Lung (tissue), 12 donors: ENCODE measurements around the gene THRB. TPM values are rescaled to one million over a fixed set of nuclear protein-coding genes. Genes with fewer than 3 reads are reported as not detected.

Experiments used
- ATAC-seq: fragments of 200-7000 bp; cut with Tn5 transposase; one replicate; pipeline ENCODE4 v1.9.1; 2020; ENCODE audit warnings: moderate number of reproducible peaks; ENCODE audit not compliant: insufficient read depth, low FRiP score
- DNase-seq, 3 donors: peaks; one replicate each; pipeline ENCODE4 v3.0.0-alpha.2; 2013 to 2017
- H3K27ac ChIP-seq, 2 donors: one replicate each; pipeline ENCODE4 v1.5.1; 2013; ENCODE audit warnings: mild to moderate bottlenecking in 2 of 2, moderate library complexity in 2 of 2, control low read depth in 1 of 2, inconsistent platforms in 1 of 2, low read depth in 1 of 2, low read length in 1 of 2
- H3K27me3 ChIP-seq, 3 donors: one replicate each; pipeline ENCODE4 v1.5.1; 2013; ENCODE audit warnings: low read length in 2 of 3; ENCODE audit not compliant: control insufficient read depth in 3 of 3, insufficient read depth in 3 of 3
- H3K36me3 ChIP-seq, 4 donors: one replicate each; pipeline ENCODE4 v1.5.1; 2013; ENCODE audit warnings: low read length in 4 of 4, mild to moderate bottlenecking in 1 of 4, moderate library complexity in 1 of 4; ENCODE audit not compliant: control insufficient read depth in 4 of 4, insufficient read depth in 4 of 4
- H3K4me1 ChIP-seq, 5 donors: one replicate each; pipeline ENCODE4 v1.5.1; 2013; ENCODE audit warnings: low read length in 5 of 5, mild to moderate bottlenecking in 2 of 5, moderate library complexity in 1 of 5; ENCODE audit not compliant: control insufficient read depth in 5 of 5, insufficient read depth in 5 of 5
- H3K4me3 ChIP-seq: one replicate; pipeline ENCODE4 v1.5.1; 2013; ENCODE audit warnings: mild to moderate bottlenecking, control low read depth, moderate library complexity
- H3K9ac ChIP-seq, 2 donors: one replicate each; pipeline ENCODE4 v1.5.1; 2013; ENCODE audit warnings: low read length in 2 of 2, control low read depth in 1 of 2; ENCODE audit not compliant: insufficient read depth in 1 of 2
- H3K9me3 ChIP-seq, 4 donors: one replicate each; pipeline ENCODE4 v1.5.1; 2013; ENCODE audit warnings: low read length in 3 of 4, mild to moderate bottlenecking in 1 of 4, moderate library complexity in 1 of 4; ENCODE audit not compliant: control insufficient read depth in 4 of 4, insufficient read depth in 3 of 4
- WGBS, 2 donors: extraction: QIAGEN DNeasy Blood & Tissue Kit; methylation state at CpG; one replicate each; pipeline ENCODE4 v1.1.7; 2013; 5-methylcytosine and 5-hydroxymethylcytosine counted together
- polyA plus RNA-seq, 2 donors: library from polyadenylated mRNA; stranded (reverse); fragments of 200-250 nt; gene quantifications; one replicate each; pipeline ENCODE4 v1.2.1, GENCODE V29; 2013
- total RNA-seq, 2 donors: library from RNA; depleted of rRNA in 1 of 2; stranded (reverse); fragments of >200 nt in 1 of 2; gene quantifications; one replicate each; pipeline ENCODE4 v1.2.1, GENCODE V29; 2014 to 2021
- TF ChIP-seq, protein P1 (sequence below): IDR thresholded peaks from 2 replicates; pipeline ENCODE4 v1.5.1; 2012; ENCODE audit warnings: mild to moderate bottlenecking; ENCODE audit errors: control extremely low read depth, extremely low read depth
- donor health status: control.
- donor health status: control.
- donor health status: Bipolar disorder and iron deficiency.
- donor health status: healthy.
- donor health status: DM: yes; HTN: yes; CAD: no.

THRB gene
- total and polyA plus RNA-seq, 4 donors: 2.1 to 23.5 (median 6.1) TPM

DNA sequence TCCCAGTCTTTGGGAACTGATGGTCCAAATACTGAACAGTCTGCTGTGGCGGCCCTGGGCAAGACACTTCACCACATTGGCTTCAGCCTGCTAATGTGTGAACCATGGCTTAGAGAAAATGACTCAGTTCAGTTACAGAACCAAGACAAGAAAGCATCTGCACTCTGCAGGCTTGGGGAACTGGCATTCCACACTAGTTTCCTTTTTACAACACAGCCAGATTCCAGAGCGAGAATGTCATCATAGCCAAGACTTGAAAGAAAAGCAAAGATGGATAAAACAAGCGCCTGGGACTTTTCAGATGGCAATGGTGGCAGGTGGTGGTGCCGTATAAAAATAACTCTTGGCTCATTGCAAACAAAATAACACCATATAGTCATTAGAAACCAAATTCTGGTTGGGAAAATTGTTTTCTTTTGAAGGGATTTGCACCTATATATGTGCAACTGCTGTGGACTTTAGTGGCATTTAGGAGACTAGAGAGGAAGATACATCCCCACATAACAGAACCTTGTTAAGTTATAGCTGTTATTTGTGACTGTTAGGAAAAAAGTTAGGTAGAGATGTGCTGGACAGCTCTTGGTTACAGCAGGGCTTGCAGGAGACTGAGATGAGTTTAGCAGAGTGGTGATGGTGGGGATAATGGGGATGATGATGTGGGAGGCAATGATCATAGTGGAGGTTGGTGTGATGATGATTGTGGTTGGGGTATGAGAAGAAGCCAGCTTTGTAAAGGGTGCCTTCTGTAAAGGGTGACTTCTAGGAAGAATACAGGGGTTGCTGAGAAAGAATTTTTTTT lies 273.6 kb downstream of the THRB start:
- Histone ChIP-seq H3K27me3 (no peaks in the 10 kb centered on the region), H3K4me1 (peaks cover 0 to 19% (median 5%) of the 10 kb centered on the region in 5 donors), H3K27ac (peak overlapping the region in 1 of 2 donors; percentile 33), H3K9ac (no peak overlapping the region), H3K36me3 (no peaks in the 10 kb centered on the region), H3K9me3 (no peaks in the 10 kb centered on the region), H3K4me3 (no peak overlapping the region)
- WGBS, 2 donors: 56 to 72% methylated on average over 4 of the region's 4 CpGs
- peak; percentile 59 for ATAC-seq
- DNase-seq: peak; percentile 39 to 76 (median 65)
- TF ChIP-seq, protein P1, sequence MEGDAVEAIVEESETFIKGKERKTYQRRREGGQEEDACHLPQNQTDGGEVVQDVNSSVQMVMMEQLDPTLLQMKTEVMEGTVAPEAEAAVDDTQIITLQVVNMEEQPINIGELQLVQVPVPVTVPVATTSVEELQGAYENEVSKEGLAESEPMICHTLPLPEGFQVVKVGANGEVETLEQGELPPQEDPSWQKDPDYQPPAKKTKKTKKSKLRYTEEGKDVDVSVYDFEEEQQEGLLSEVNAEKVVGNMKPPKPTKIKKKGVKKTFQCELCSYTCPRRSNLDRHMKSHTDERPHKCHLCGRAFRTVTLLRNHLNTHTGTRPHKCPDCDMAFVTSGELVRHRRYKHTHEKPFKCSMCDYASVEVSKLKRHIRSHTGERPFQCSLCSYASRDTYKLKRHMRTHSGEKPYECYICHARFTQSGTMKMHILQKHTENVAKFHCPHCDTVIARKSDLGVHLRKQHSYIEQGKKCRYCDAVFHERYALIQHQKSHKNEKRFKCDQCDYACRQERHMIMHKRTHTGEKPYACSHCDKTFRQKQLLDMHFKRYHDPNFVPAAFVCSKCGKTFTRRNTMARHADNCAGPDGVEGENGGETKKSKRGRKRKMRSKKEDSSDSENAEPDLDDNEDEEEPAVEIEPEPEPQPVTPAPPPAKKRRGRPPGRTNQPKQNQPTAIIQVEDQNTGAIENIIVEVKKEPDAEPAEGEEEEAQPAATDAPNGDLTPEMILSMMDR: no peak

DNA sequence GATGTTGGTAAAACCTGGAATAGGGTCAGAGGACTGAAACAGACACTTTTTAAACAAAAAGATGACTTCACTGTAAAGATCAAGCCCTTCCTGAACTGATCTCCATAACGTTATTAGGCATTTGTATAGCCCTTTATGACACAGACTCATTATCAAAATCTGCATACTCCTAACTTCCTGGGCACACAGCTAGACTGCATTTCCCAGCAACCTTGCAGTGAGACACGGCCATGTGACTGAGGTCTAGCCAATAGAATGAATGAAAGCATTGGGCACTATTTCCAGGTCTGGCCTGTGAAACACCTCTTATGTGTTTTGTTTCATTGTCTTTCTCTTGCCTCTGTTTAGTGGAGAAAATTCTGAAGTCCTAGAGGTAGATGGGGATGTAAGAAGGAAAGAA lies 279.1 kb downstream of the THRB start:
- TF ChIP-seq, protein P1: no peak
- Histone ChIP-seq H3K27me3 (no peaks in the 10 kb centered on the region), H3K4me3 (no peak overlapping the region), H3K27ac (no peak overlapping the region), H3K4me1 (peaks cover 0 to 13% (median 0%) of the 10 kb centered on the region in 5 donors), H3K9me3 (no peaks in the 10 kb centered on the region), H3K36me3 (no peaks in the 10 kb centered on the region), H3K9ac (no peak overlapping the region)
- ATAC-seq: no peak
- 77 to 91% methylated on average over 2 of the region's 2 CpGs for WGBS, 2 donors
- no peak for DNase-seq

GRCh38 chr3:24211381-24211780 lies 283.3 kb downstream of the THRB start:
- no peak overlapping the region for H3K27ac ChIP-seq
- TF ChIP-seq, protein P1: no peak
- ATAC-seq (no peak), DNase-seq (no peak)
- H3K4me1 ChIP-seq: peaks cover 0 to 13% (median 0%) of the 10 kb centered on the region in 5 donors
- H3K4me3 ChIP-seq: no peak overlapping the region
- H3K27me3 ChIP-seq: no peaks in the 10 kb centered on the region
- H3K9ac ChIP-seq: no peak overlapping the region
- H3K36me3 ChIP-seq: no peaks in the 10 kb centered on the region
- H3K9me3 ChIP-seq: no peaks in the 10 kb centered on the region
- WGBS, 2 donors: 92 to 97% methylated on average over 3 of the region's 3 CpGs
